Neural progenitor cell (in vitro differentiated cells): ENCODE results near the gene GALNT18.

ENCODE experiments used
- EZH2 ChIP-seq: fragments of 200-600 bp; sonication (generic); IDR thresholded peaks from 2 replicates; pipeline ENCODE4 v1.6.1; 2017; ENCODE audit warnings: antibody characterized with exemption, mild to moderate bottlenecking, moderate library complexity
- TF ChIP-seq, protein P1 (sequence below): fragments of 200-600 bp; sonication (generic); IDR thresholded peaks from 2 replicates; pipeline ENCODE4 v1.5.1; 2017; ENCODE audit warnings: antibody characterized with exemption, mild to moderate bottlenecking

DNA sequence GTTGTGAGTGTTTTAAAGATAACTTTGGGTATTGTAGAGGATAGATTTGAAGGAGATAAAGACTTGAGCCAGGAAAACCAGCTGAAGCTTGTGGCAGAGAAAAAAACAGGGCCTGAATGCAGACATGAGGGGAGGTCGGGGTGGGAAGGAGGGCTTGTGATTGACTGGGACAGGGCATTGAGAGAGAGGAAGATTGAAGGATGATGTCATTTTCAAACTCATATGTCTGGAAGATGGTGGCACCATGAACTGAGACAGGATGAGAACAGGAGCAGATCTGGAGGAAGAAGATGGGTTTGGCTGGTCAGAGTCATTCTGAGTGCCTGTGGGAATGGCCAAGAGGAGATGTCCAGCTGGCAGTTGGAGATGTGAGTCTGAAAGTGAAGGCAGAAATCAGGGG lies 283.5 kb downstream of the GALNT18 start:
- TF ChIP-seq EZH2, result no peak
- TF ChIP-seq, protein P1, sequence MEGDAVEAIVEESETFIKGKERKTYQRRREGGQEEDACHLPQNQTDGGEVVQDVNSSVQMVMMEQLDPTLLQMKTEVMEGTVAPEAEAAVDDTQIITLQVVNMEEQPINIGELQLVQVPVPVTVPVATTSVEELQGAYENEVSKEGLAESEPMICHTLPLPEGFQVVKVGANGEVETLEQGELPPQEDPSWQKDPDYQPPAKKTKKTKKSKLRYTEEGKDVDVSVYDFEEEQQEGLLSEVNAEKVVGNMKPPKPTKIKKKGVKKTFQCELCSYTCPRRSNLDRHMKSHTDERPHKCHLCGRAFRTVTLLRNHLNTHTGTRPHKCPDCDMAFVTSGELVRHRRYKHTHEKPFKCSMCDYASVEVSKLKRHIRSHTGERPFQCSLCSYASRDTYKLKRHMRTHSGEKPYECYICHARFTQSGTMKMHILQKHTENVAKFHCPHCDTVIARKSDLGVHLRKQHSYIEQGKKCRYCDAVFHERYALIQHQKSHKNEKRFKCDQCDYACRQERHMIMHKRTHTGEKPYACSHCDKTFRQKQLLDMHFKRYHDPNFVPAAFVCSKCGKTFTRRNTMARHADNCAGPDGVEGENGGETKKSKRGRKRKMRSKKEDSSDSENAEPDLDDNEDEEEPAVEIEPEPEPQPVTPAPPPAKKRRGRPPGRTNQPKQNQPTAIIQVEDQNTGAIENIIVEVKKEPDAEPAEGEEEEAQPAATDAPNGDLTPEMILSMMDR, result no peak
